K562 (cell line): Measurements from ENCODE around the gene GTPBP8. TPM values are rescaled to one million over a fixed set of nuclear protein-coding genes. Genes with fewer than 3 reads are reported as not detected.
A peak's percentile ranks its signal among the peaks of the same experiment; 100 is the strongest.

Source experiments
- ATAC-seq: fragments of 200-7000 bp; cut with Tn5 transposase; 3 replicates; pipeline ENCODE4 v1.9.1; 2020; ENCODE audit warnings: moderate library complexity
- BruUV-seq: library from RNA; stranded (reverse); fragments of 400-500 nt; replicated peaks from 2 replicates; lab custom pipeline; 2021; lab: Mats Ljungman, UMichigan
- CTCF ChIA-PET: fragments of 300-600 bp; formaldehyde crosslinking; extraction: SDS; loops from one replicate; lab custom pipeline; 2021; ENCODE audit warnings: low intra/inter-chr PET ratio; lab: Yijun Ruan, JAX
- POLR2A ChIA-PET: fragments of 300-600, 350-650 bp; sonication (Branson Sonifier 250); formaldehyde crosslinking; extraction: SDS; loops from one replicate; lab custom pipeline; 2021; ENCODE audit warnings: antibody characterized with exemption, inconsistent platforms; lab: Yijun Ruan, JAX
- DNase-seq, 4 experiments: peaks; one replicate each; pipeline versions ENCODE4 v3.0.0 to v3.0.0-alpha.2; 2011 to 2018; ENCODE audit warnings: low spot score in 3 of 4, mixed read lengths in 3 of 4; ENCODE audit errors: extremely low read depth in 1 of 4
- FAIRE-seq: peaks from 2 replicates; lab custom pipeline; 2011; peaks lifted over from hg19 to GRCh38; lab: Jason Lieb, UNC
- H2AFZ ChIP-seq: 2 replicates; pipeline ENCODE4 v1.6.0; 2011; ENCODE audit warnings: low read depth, low read length, control low read depth, inconsistent platforms
- H3K27ac ChIP-seq: fragments of 200-600 bp; 3 replicates; pipeline ENCODE4 v1.8.0; 2011; ENCODE audit warnings: low read depth, mild to moderate bottlenecking, control low read depth, inconsistent platforms, low read length, moderate library complexity, mixed read lengths; ENCODE audit errors: extremely low read depth
- H3K27me3 ChIP-seq, 2 experiments: fragments of 300-600 bp in 1 of 2; 2 replicates in 1 of 2; 3 replicates in 1 of 2; pipeline versions ENCODE4 v1.6.0 to v1.8.0; 2011; ENCODE audit warnings: inconsistent platforms in 2 of 2, low read length in 2 of 2, mild to moderate bottlenecking in 1 of 2, mixed read lengths in 1 of 2, moderate library complexity in 1 of 2; ENCODE audit not compliant: control insufficient read depth in 2 of 2, insufficient read depth in 2 of 2
- H3K36me3 ChIP-seq: fragments of 300-600 bp; 3 replicates; pipeline ENCODE4 v1.8.0; 2011; ENCODE audit warnings: mild to moderate bottlenecking, low read length, inconsistent platforms; ENCODE audit not compliant: control insufficient read depth, insufficient read depth
- H3K4me1 ChIP-seq, 2 experiments: fragments of 200-600 bp in 1 of 2; replicated peaks in 1 of 2; 2 replicates in 1 of 2; 3 replicates in 1 of 2; pipeline versions ENCODE4 v1.5.1 to v1.8.0; 2011; ENCODE audit warnings: inconsistent platforms in 2 of 2, low read length in 2 of 2, mild to moderate bottlenecking in 1 of 2, mixed read lengths in 1 of 2, moderate library complexity in 1 of 2; ENCODE audit not compliant: control insufficient read depth in 2 of 2, insufficient read depth in 2 of 2
- H3K4me2 ChIP-seq: 2 replicates; pipeline ENCODE4 v1.6.1; 2011; ENCODE audit warnings: low read length, control low read depth, inconsistent platforms, mixed read lengths; ENCODE audit not compliant: insufficient read depth
- H3K4me3 ChIP-seq: fragments of 200-600 bp; sonication (generic), shearing (Covaris generic); 2 replicates; pipeline ENCODE4 v1.5.1; 2016; ENCODE audit warnings: control low read depth, inconsistent platforms
- H3K79me2 ChIP-seq: fragments of 200-600 bp; 3 replicates; pipeline ENCODE4 v1.8.0; 2011; ENCODE audit warnings: low read length, inconsistent platforms; ENCODE audit not compliant: control insufficient read depth, insufficient read depth
- H3K9ac ChIP-seq, 2 experiments: 2 replicates each; pipeline versions ENCODE4 v1.6.0 to v1.6.1; 2011; ENCODE audit warnings: low read depth in 2 of 2, low read length in 2 of 2, control low read depth in 1 of 2, inconsistent platforms in 1 of 2, mild to moderate bottlenecking in 1 of 2, mixed read lengths in 1 of 2; ENCODE audit not compliant: insufficient read depth in 1 of 2
- H3K9me1 ChIP-seq: one replicate; pipeline ENCODE4 v1.6.0; 2011; ENCODE audit warnings: inconsistent platforms, mild to moderate bottlenecking, low read length, moderate library complexity; ENCODE audit not compliant: control insufficient read depth, insufficient read depth
- H3K9me3 ChIP-seq: replicated peaks from 2 replicates; pipeline ENCODE4 v1.5.1; 2011; ENCODE audit warnings: low read depth, low read length, inconsistent platforms; ENCODE audit not compliant: control insufficient read depth, insufficient read depth
- H4K20me1 ChIP-seq: replicated peaks from 2 replicates; pipeline ENCODE4 v1.6.1; 2011; ENCODE audit warnings: low read length, inconsistent platforms, mixed read lengths; ENCODE audit not compliant: control insufficient read depth, insufficient read depth
- ARID4B ChIP-seq: sonication (generic); formaldehyde crosslinking; IDR thresholded peaks from 2 replicates; pipeline ENCODE4 v1.8.0; 2022; ENCODE audit warnings: mild to moderate bottlenecking, missing genetic modification reagents
- CEBPB ChIP-seq: fragments of 450-650 bp; IDR thresholded peaks from 2 replicates; pipeline ENCODE4 v1.6.1; 2016; ENCODE audit warnings: missing genetic modification characterization, missing compliant biosample characterization
- E2F1 ChIP-seq: sonication (generic); formaldehyde crosslinking; IDR thresholded peaks from 2 replicates; pipeline ENCODE4 v1.8.1; 2023; ENCODE audit warnings: mild to moderate bottlenecking, missing genetic modification reagents, moderate library complexity
- HCFC1 ChIP-seq: IDR thresholded peaks from 2 replicates; pipeline ENCODE4 v1.6.1; 2012; ENCODE audit warnings: low read depth, low read length, improper control_type of control experiment
- ID3 ChIP-seq, 2 experiments: fragments of 250-450 bp in 1 of 2; fragments of 450-650 bp in 1 of 2; sonication (Bioruptor Pico) in 1 of 2; IDR thresholded peaks; 2 replicates each; pipeline versions ENCODE4 v1.6.1 to v1.8.0; 2016 to 2021; ENCODE audit warnings: mild to moderate bottlenecking in 2 of 2, moderate library complexity in 2 of 2, missing compliant biosample characterization in 1 of 2, missing genetic modification characterization in 1 of 2
- SMC3 ChIP-seq: conservative IDR thresholded peaks from 2 replicates; pipeline ENCODE4 v1.6.1; 2011; ENCODE audit warnings: low read depth, low read length, improper control_type of control experiment; ENCODE audit not compliant: insufficient read depth
- ZBTB7A ChIP-seq: IDR thresholded peaks from 2 replicates; pipeline ENCODE4 v1.6.1; 2011; ENCODE audit warnings: low read depth, mild to moderate bottlenecking, low read length, moderate library complexity, borderline replicate concordance; ENCODE audit not compliant: control insufficient read depth
- ZNF512 ChIP-seq: IDR thresholded peaks from 2 replicates; pipeline ENCODE4 v1.6.1; 2016; ENCODE audit warnings: missing genetic modification characterization, missing compliant biosample characterization
- WGBS: fragments of 100-300 bp; shearing (Covaris generic); methylation state at CpG from one replicate; pipeline ENCODE4 v1.1.6; 2016; ENCODE audit warnings: low coverage, mixed read lengths; ENCODE audit not compliant: insufficient coverage; ENCODE audit errors: missing lambda C conversion rate; 5-methylcytosine and 5-hydroxymethylcytosine counted together
- in situ Hi-C: fragments of 300-500 bp; cut with MboI; formaldehyde crosslinking; loops from 4 replicates; pipeline ENCODE4 v1.15.0; 2018; ENCODE audit warnings: inconsistent platforms, mixed read lengths
- intact Hi-C: fragments of 100-400 bp; cut with micrococcal nuclease; formaldehyde crosslinking; loops from 2 replicates; pipeline ENCODE4 v1.14.2; 2022
- polyA plus RNA-seq, 8 experiments: library from polyadenylated mRNA; depleted of rRNA in 4 of 8; stranded (reverse) in 5 of 8; unstranded in 3 of 8; fragments of >200 nt; fragmentation: Nextera tagmentation in 2 of 8; fragmentation: Illumina TruSeq in 1 of 8; extraction: Ambion mirVana in 2 of 8; extraction: Trizol in 1 of 8; gene quantifications; 2 replicates each; pipeline versions ENCODE4 v1.2.1 to v1.2.3, GENCODE V29; 2011 to 2014; ENCODE audit warnings: inconsistent platforms in 1 of 8, missing spikeins in 1 of 8
- total RNA-seq, 7 experiments: library from RNA; depleted of rRNA in 6 of 7; stranded (reverse); fragments of >200 nt in 6 of 7; fragmentation: Illumina TruSeq in 2 of 7; extraction: Trizol in 2 of 7; gene quantifications; 2 replicates each; pipeline versions ENCODE4 v1.2.1 to v1.2.3, GENCODE V29; 2011 to 2021; ENCODE audit warnings: low replicate concordance in 1 of 7
- TF ChIP-seq, protein P1 (sequence below), 3 experiments: IDR thresholded peaks in 2 of 3; conservative IDR thresholded peaks in 1 of 3; 2 replicates each; pipeline ENCODE4 v1.5.1; 2011 to 2012; ENCODE audit warnings: low read length in 3 of 3, mild to moderate bottlenecking in 3 of 3, control low read depth in 2 of 3, improper control_type of control experiment in 1 of 3, inconsistent platforms in 1 of 3, low read depth in 1 of 3, mixed read lengths in 1 of 3, moderate library complexity in 1 of 3; ENCODE audit not compliant: insufficient read depth in 2 of 3

Gene GTPBP8
- total and polyA plus RNA-seq, 9 of the 15 experiments (the other 6 are each of a cell fraction or from before 2014, with no cell fraction given) = 14.0 to 33.3 (median 20.8) TPM

- FAIRE-seq (peak; percentile 73), DNase-seq (peak; percentile 40 to 53 (median 52)), ATAC-seq (peak; percentile 87)
- Histone ChIP-seq H4K20me1 (no peaks in the 10 kb centered on the region), H3K4me3 (no peak overlapping the region), H3K4me2 (no peak overlapping the region), H3K9me3 (no peaks in the 10 kb centered on the region; the same call in 1 of the 2 replicates), H3K27ac (no peak overlapping the region), H3K79me2 (no peaks in the 10 kb centered on the region), H3K9me1 (no peaks in the 10 kb centered on the region), H3K9ac (no peak overlapping the region), H2AFZ (no peak overlapping the region), H3K36me3 (no peaks in the 10 kb centered on the region), H3K27me3 (no peaks in the 10 kb centered on the region; a peak in 2 of 5 replicates), H3K4me1 (no peaks in the 10 kb centered on the region)
- 53% methylated on average over 5 of the region's 6 CpGs for WGBS
- ChIA-PET POLR2A (interaction anchor here (0.8 kb wide), 1 partner anchor 1493 kb away, joined by 3 read pairs; no protein-coding TSS in a partner anchor), CTCF (no interaction called here)
- intact Hi-C loops = no loop called here
- BruUV-seq = no TSS peak
- in situ Hi-C loops = no loop called here
- TF ChIP-seq ID3 (CRISPR knock-in tag; IDR thresholded peaks at IDR 0.05) (no peak), ID3 (tag; IDR thresholded peaks at IDR 0.05) (no peak), ARID4B (CRISPR knock-in tag) (no peak), ZBTB7A (no peak), CEBPB (peak; percentile 50; the same call in 1 of the 2 replicates), ZNF512 (peak; percentile 71), E2F1 (CRISPR knock-in tag) (no peak), SMC3 (0 out of 2 replicates have a peak, but pooled peaks have one; percentile 23), HCFC1 (no peak)
- TF ChIP-seq, protein P1, sequence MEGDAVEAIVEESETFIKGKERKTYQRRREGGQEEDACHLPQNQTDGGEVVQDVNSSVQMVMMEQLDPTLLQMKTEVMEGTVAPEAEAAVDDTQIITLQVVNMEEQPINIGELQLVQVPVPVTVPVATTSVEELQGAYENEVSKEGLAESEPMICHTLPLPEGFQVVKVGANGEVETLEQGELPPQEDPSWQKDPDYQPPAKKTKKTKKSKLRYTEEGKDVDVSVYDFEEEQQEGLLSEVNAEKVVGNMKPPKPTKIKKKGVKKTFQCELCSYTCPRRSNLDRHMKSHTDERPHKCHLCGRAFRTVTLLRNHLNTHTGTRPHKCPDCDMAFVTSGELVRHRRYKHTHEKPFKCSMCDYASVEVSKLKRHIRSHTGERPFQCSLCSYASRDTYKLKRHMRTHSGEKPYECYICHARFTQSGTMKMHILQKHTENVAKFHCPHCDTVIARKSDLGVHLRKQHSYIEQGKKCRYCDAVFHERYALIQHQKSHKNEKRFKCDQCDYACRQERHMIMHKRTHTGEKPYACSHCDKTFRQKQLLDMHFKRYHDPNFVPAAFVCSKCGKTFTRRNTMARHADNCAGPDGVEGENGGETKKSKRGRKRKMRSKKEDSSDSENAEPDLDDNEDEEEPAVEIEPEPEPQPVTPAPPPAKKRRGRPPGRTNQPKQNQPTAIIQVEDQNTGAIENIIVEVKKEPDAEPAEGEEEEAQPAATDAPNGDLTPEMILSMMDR (IDR thresholded peaks at IDR 0.05 in 2 of 3, conservative IDR thresholded peaks at IDR 0.05 in 1 of 3; ENCODE audit: insufficient read depth in 2 of 3, low read depth in 1 of 3, low read length in 3 of 3) = peak; percentile 58 to 66 (median 60)
Observed at GRCh38 chr3:113035387-113035982, 44.7 kb downstream of the GTPBP8 start.
